ENCODE results near the gene KRTDAP. TPM values are rescaled to one million over a fixed set of nuclear protein-coding genes. Genes with fewer than 3 reads are reported as not detected.

The KRTDAP gene
- total RNA-seq, 1 experiment from 2014 or later, result not detected

- intact Hi-C loops (cut with micrococcal nuclease; ENCODE audit: unreplicated experiment), result no loop called here
- no peak for DNase-seq (ENCODE audit: low spot score)
- ChIA-PET CTCF (no interaction called here), POLR2A (ENCODE audit: low non-redundant PET) (no interaction called here)
- no TSS peak for BruUV-seq (replicated peaks)
- no peak overlapping the region for H3K27ac ChIP-seq (ENCODE audit: low read depth, low read length, poor library complexity, severe bottlenecking)
- H3K27me3 ChIP-seq (replicated peaks; ENCODE audit: insufficient read depth, low read depth, low read length, poor library complexity), result peaks cover 44% of the 10 kb centered on the region
- H3K9me3 ChIP-seq (ENCODE audit: low read depth, low read length, poor library complexity, severe bottlenecking), result no peaks in the 10 kb centered on the region
- no peak overlapping the region for H3K4me3 ChIP-seq (ENCODE audit: low read depth, low read length, poor library complexity, severe bottlenecking)
- TF ChIP-seq EZH2 (IDR thresholded peaks at IDR 0.05; ENCODE audit: borderline replicate concordance, low read depth, low read length, poor library complexity, severe bottlenecking) (no peak), CTCF (conservative IDR thresholded peaks at IDR 0.05; ENCODE audit: low read depth, low read length) (no peak)
- no peaks in the 10 kb centered on the region for H3K4me1 ChIP-seq (ENCODE audit: insufficient read depth, low read length, poor library complexity, severe bottlenecking)
- H3K36me3 ChIP-seq (ENCODE audit: insufficient read depth, low read length, poor library complexity, severe bottlenecking), result no peaks in the 10 kb centered on the region
These were observed 35.6 kb upstream of the KRTDAP start for GRCh38 chr19:35525873-35526272.

GRCh38 chr19:35524181-35524837, 34.0 kb upstream of the KRTDAP start:
- no peak overlapping the region for H3K27ac ChIP-seq (ENCODE audit: low read depth, low read length, poor library complexity, severe bottlenecking)
- no peaks in the 10 kb centered on the region for H3K4me1 ChIP-seq (ENCODE audit: insufficient read depth, low read length, poor library complexity, severe bottlenecking)
- TF ChIP-seq EZH2 (IDR thresholded peaks at IDR 0.05; ENCODE audit: borderline replicate concordance, low read depth, low read length, poor library complexity, severe bottlenecking) (no peak), CTCF (conservative IDR thresholded peaks at IDR 0.05; ENCODE audit: low read depth, low read length) (no peak)
- DNase-seq (ENCODE audit: low spot score), result no peak
- CTCF ChIA-PET, result no interaction called here
- POLR2A ChIA-PET (ENCODE audit: low non-redundant PET), result no interaction called here
- no peak overlapping the region for H3K4me3 ChIP-seq (ENCODE audit: low read depth, low read length, poor library complexity, severe bottlenecking)
- H3K9me3 ChIP-seq (ENCODE audit: low read depth, low read length, poor library complexity, severe bottlenecking), result no peaks in the 10 kb centered on the region
- intact Hi-C loops (cut with micrococcal nuclease; ENCODE audit: unreplicated experiment), result no loop called here
- no peaks in the 10 kb centered on the region for H3K36me3 ChIP-seq (ENCODE audit: insufficient read depth, low read length, poor library complexity, severe bottlenecking)
- H3K27me3 ChIP-seq (replicated peaks; ENCODE audit: insufficient read depth, low read depth, low read length, poor library complexity), result peaks cover 35% of the 10 kb centered on the region
- BruUV-seq (replicated peaks), result no TSS peak

GRCh38 chr19:35522745-35523327, 32.6 kb upstream of the KRTDAP start:
- H3K27ac ChIP-seq (ENCODE audit: low read depth, low read length, poor library complexity, severe bottlenecking), result no peak overlapping the region
- ChIA-PET CTCF (no interaction called here), POLR2A (ENCODE audit: low non-redundant PET) (no interaction called here)
- no peak for DNase-seq (ENCODE audit: low spot score)
- H3K4me3 ChIP-seq (ENCODE audit: low read depth, low read length, poor library complexity, severe bottlenecking), result no peak overlapping the region
- H3K4me1 ChIP-seq (ENCODE audit: insufficient read depth, low read length, poor library complexity, severe bottlenecking), result no peaks in the 10 kb centered on the region
- intact Hi-C loops (cut with micrococcal nuclease; ENCODE audit: unreplicated experiment), result no loop called here
- no peaks in the 10 kb centered on the region for H3K9me3 ChIP-seq (ENCODE audit: low read depth, low read length, poor library complexity, severe bottlenecking)
- no peaks in the 10 kb centered on the region for H3K36me3 ChIP-seq (ENCODE audit: insufficient read depth, low read length, poor library complexity, severe bottlenecking)
- peaks cover 29% of the 10 kb centered on the region for H3K27me3 ChIP-seq (replicated peaks; ENCODE audit: insufficient read depth, low read depth, low read length, poor library complexity)
- no peak for TF ChIP-seq EZH2 (IDR thresholded peaks at IDR 0.05; ENCODE audit: borderline replicate concordance, low read depth, low read length, poor library complexity, severe bottlenecking)
- no TSS peak for BruUV-seq (replicated peaks)

Measured in A673 (cell line).